ENCODE data around the gene DYNLT2.
"Not testable (repeated sequence)": the region's sequence is repeated elsewhere in the genome, so short reads cannot be mapped to it uniquely, and the experiment has no call there.

Gene DYNLT2

GRCh38 chr6:169780571-169781091 lies 29.3 kb upstream of the DYNLT2 start:
- Histone ChIP-seq H3K27ac (ENCODE audit: low read depth, low read length) (no peak overlapping the region), H3K9ac (ENCODE audit: low read length) (no peak overlapping the region), H3K4me3 (ENCODE audit: low read depth in 1 of 2, low read length in 2 of 2) (no peak overlapping the region), H3K9me3 (ENCODE audit: low read length) (no peaks in the 10 kb centered on the region), H3K36me3 (ENCODE audit: insufficient read depth, low read length) (peaks cover 25% of the 10 kb centered on the region), H3K27me3 (ENCODE audit: control insufficient read depth in 1 of 2, insufficient read depth in 2 of 2, low read length in 2 of 2) (no peaks in the 10 kb centered on the region), H3K4me1 (ENCODE audit: insufficient read depth, low read length) (no peaks in the 10 kb centered on the region)

- no peak overlapping the region for H3K27ac ChIP-seq (ENCODE audit: low read depth, low read length)
- no peaks in the 10 kb centered on the region for H3K9me3 ChIP-seq (ENCODE audit: low read length)
- no peak overlapping the region for H3K4me3 ChIP-seq (ENCODE audit: low read depth in 1 of 2, low read length in 2 of 2)
- H3K36me3 ChIP-seq (ENCODE audit: insufficient read depth, low read length) = peaks cover 25% of the 10 kb centered on the region
- no peaks in the 10 kb centered on the region for H3K27me3 ChIP-seq (ENCODE audit: control insufficient read depth in 1 of 2, insufficient read depth in 2 of 2, low read length in 2 of 2)
- H3K9ac ChIP-seq (ENCODE audit: low read length) = no peak overlapping the region
- H3K4me1 ChIP-seq (ENCODE audit: insufficient read depth, low read length) = no peaks in the 10 kb centered on the region
Measured at GRCh38 chr6:169779896-169780295, 28.5 kb upstream of the DYNLT2 start.

GRCh38 chr6:169779092-169779815 lies 27.9 kb upstream of the DYNLT2 start:
- H3K9me3 ChIP-seq (ENCODE audit: low read length) = no peaks in the 10 kb centered on the region
- H3K27ac ChIP-seq (ENCODE audit: low read depth, low read length) = no peak overlapping the region
- H3K36me3 ChIP-seq (ENCODE audit: insufficient read depth, low read length) = peaks cover 25% of the 10 kb centered on the region
- no peak overlapping the region for H3K4me3 ChIP-seq (ENCODE audit: low read depth in 1 of 2, low read length in 2 of 2)
- no peaks in the 10 kb centered on the region for H3K27me3 ChIP-seq (ENCODE audit: control insufficient read depth in 1 of 2, insufficient read depth in 2 of 2, low read length in 2 of 2)
- no peaks in the 10 kb centered on the region for H3K4me1 ChIP-seq (ENCODE audit: insufficient read depth, low read length)
- no peak overlapping the region for H3K9ac ChIP-seq (ENCODE audit: low read length)

- H3K9me3 ChIP-seq (ENCODE audit: low read length) = no peaks in the 10 kb centered on the region
- no peaks in the 10 kb centered on the region for H3K4me1 ChIP-seq (ENCODE audit: insufficient read depth, low read length)
- no peaks in the 10 kb centered on the region for H3K27me3 ChIP-seq (ENCODE audit: control insufficient read depth in 1 of 2, insufficient read depth in 2 of 2, low read length in 2 of 2)
- no peak overlapping the region for H3K27ac ChIP-seq (ENCODE audit: low read depth, low read length)
- H3K36me3 ChIP-seq (ENCODE audit: insufficient read depth, low read length) = peaks cover 25% of the 10 kb centered on the region
- H3K4me3 ChIP-seq (ENCODE audit: low read depth in 1 of 2, low read length in 2 of 2) = no peak overlapping the region
- H3K9ac ChIP-seq (ENCODE audit: low read length) = no peak overlapping the region
Measured at GRCh38 chr6:169778646-169779045, 27.3 kb upstream of the DYNLT2 start.

- H3K9ac ChIP-seq (ENCODE audit: low read length) = no peak overlapping the region
- no peak overlapping the region for H3K4me3 ChIP-seq (ENCODE audit: low read depth in 1 of 2, low read length in 2 of 2)
- no peaks in the 10 kb centered on the region for H3K9me3 ChIP-seq (ENCODE audit: low read length)
- H3K36me3 ChIP-seq (ENCODE audit: insufficient read depth, low read length) = peaks cover 28% of the 10 kb centered on the region
- no peaks in the 10 kb centered on the region for H3K27me3 ChIP-seq (ENCODE audit: control insufficient read depth in 1 of 2, insufficient read depth in 2 of 2, low read length in 2 of 2)
- H3K4me1 ChIP-seq (ENCODE audit: insufficient read depth, low read length) = no peaks in the 10 kb centered on the region
- H3K27ac ChIP-seq (ENCODE audit: low read depth, low read length) = no peak overlapping the region
Measured at GRCh38 chr6:169777896-169778295, 26.5 kb upstream of the DYNLT2 start.

- Histone ChIP-seq H3K4me1 (ENCODE audit: insufficient read depth, low read length) (no peaks in the 10 kb centered on the region), H3K27me3 (ENCODE audit: control insufficient read depth in 1 of 2, insufficient read depth in 2 of 2, low read length in 2 of 2) (no peaks in the 10 kb centered on the region), H3K9me3 (ENCODE audit: low read length) (no peaks in the 10 kb centered on the region), H3K27ac (ENCODE audit: low read depth, low read length) (no peak overlapping the region), H3K4me3 (ENCODE audit: low read depth in 1 of 2, low read length in 2 of 2) (no peak overlapping the region), H3K9ac (ENCODE audit: low read length) (no peak overlapping the region), H3K36me3 (ENCODE audit: insufficient read depth, low read length) (peaks cover 32% of the 10 kb centered on the region)
Measured at GRCh38 chr6:169776379-169776778, 25.0 kb upstream of the DYNLT2 start.

GRCh38 chr6:169775321-169775720 lies 23.9 kb upstream of the DYNLT2 start:
- no peaks in the 10 kb centered on the region for H3K27me3 ChIP-seq (ENCODE audit: control insufficient read depth in 1 of 2, insufficient read depth in 2 of 2, low read length in 2 of 2)
- no peak overlapping the region for H3K9ac ChIP-seq (ENCODE audit: low read length)
- no peaks in the 10 kb centered on the region for H3K4me1 ChIP-seq (ENCODE audit: insufficient read depth, low read length)
- peaks cover 32% of the 10 kb centered on the region for H3K36me3 ChIP-seq (ENCODE audit: insufficient read depth, low read length)
- H3K4me3 ChIP-seq (ENCODE audit: low read depth in 1 of 2, low read length in 2 of 2) = no peak overlapping the region
- H3K27ac ChIP-seq (ENCODE audit: low read depth, low read length) = no peak overlapping the region
- no peaks in the 10 kb centered on the region for H3K9me3 ChIP-seq (ENCODE audit: low read length)

GRCh38 chr6:169774347-169774746 lies 23.0 kb upstream of the DYNLT2 start:
- Histone ChIP-seq H3K4me3 (ENCODE audit: low read depth in 1 of 2, low read length in 2 of 2) (no peak overlapping the region), H3K9me3 (ENCODE audit: low read length) (no peaks in the 10 kb centered on the region), H3K9ac (ENCODE audit: low read length) (no peak overlapping the region), H3K27ac (ENCODE audit: low read depth, low read length) (no peak overlapping the region), H3K36me3 (ENCODE audit: insufficient read depth, low read length) (peaks cover 27% of the 10 kb centered on the region), H3K4me1 (ENCODE audit: insufficient read depth, low read length) (no peaks in the 10 kb centered on the region), H3K27me3 (ENCODE audit: control insufficient read depth in 1 of 2, insufficient read depth in 2 of 2, low read length in 2 of 2) (no peaks in the 10 kb centered on the region)

GRCh38 chr6:169766921-169767736 lies 15.8 kb upstream of the DYNLT2 start:
- Histone ChIP-seq H3K9me3 (ENCODE audit: low read length) (no peaks in the 10 kb centered on the region), H3K4me3 (ENCODE audit: low read depth in 1 of 2, low read length in 2 of 2) (no peak overlapping the region), H3K27ac (ENCODE audit: low read depth, low read length) (no peak overlapping the region), H3K9ac (ENCODE audit: low read length) (no peak overlapping the region), H3K36me3 (ENCODE audit: insufficient read depth, low read length) (peaks cover 26% of the 10 kb centered on the region), H3K27me3 (ENCODE audit: control insufficient read depth in 1 of 2, insufficient read depth in 2 of 2, low read length in 2 of 2) (no peaks in the 10 kb centered on the region), H3K4me1 (ENCODE audit: insufficient read depth, low read length) (no peaks in the 10 kb centered on the region)

GRCh38 chr6:169766232-169766631 lies 14.9 kb upstream of the DYNLT2 start:
- no peak overlapping the region for H3K27ac ChIP-seq (ENCODE audit: low read depth, low read length)
- H3K36me3 ChIP-seq (ENCODE audit: insufficient read depth, low read length) = peaks cover 24% of the 10 kb centered on the region
- no peaks in the 10 kb centered on the region for H3K4me1 ChIP-seq (ENCODE audit: insufficient read depth, low read length)
- no peaks in the 10 kb centered on the region for H3K9me3 ChIP-seq (ENCODE audit: low read length)
- H3K9ac ChIP-seq (ENCODE audit: low read length) = no peak overlapping the region
- H3K4me3 ChIP-seq (ENCODE audit: low read depth in 1 of 2, low read length in 2 of 2) = no peak overlapping the region
- no peaks in the 10 kb centered on the region for H3K27me3 ChIP-seq (ENCODE audit: control insufficient read depth in 1 of 2, insufficient read depth in 2 of 2, low read length in 2 of 2)

GRCh38 chr6:169765789-169766188 lies 14.4 kb upstream of the DYNLT2 start:
- not testable (repeated sequence) for H3K27me3 ChIP-seq (ENCODE audit: control insufficient read depth in 1 of 2, insufficient read depth in 2 of 2, low read length in 2 of 2); H3K9me3 ChIP-seq (ENCODE audit: low read length); H3K9ac ChIP-seq (ENCODE audit: low read length); H3K27ac ChIP-seq (ENCODE audit: low read depth, low read length); H3K4me3 ChIP-seq (ENCODE audit: low read depth in 1 of 2, low read length in 2 of 2); H3K4me1 ChIP-seq (ENCODE audit: insufficient read depth, low read length)
- H3K36me3 ChIP-seq (ENCODE audit: insufficient read depth, low read length) = peaks cover 28% of the 10 kb centered on the region

Measured in muscle layer of colon (tissue), 2 donors.